ENCODE measurements around the gene ATP2A1. TPM values are rescaled to one million over a fixed set of nuclear protein-coding genes. Genes with fewer than 3 reads are reported as not detected.
A peak's percentile ranks its signal among the peaks of the same experiment; 100 is the strongest.

Gene ATP2A1
- total RNA-seq, 1 experiment from 2014 or later: 3.0 TPM

- POLR2A ChIA-PET (ENCODE audit: low non-redundant PET): no interaction called here
- no peaks in the 10 kb centered on the region for H3K4me1 ChIP-seq (ENCODE audit: insufficient read depth, low read length, poor library complexity, severe bottlenecking)
These were observed 45.5 kb downstream of the ATP2A1 start for GRCh38 chr16:28923652-28924398.

GRCh38 chr16:28924399-28924761 is 46.1 kb downstream of the ATP2A1 start:
- no peaks in the 10 kb centered on the region for H3K9me3 ChIP-seq (ENCODE audit: low read depth, low read length, poor library complexity, severe bottlenecking)
- no peaks in the 10 kb centered on the region for H3K36me3 ChIP-seq (ENCODE audit: insufficient read depth, low read length, poor library complexity, severe bottlenecking)
- intact Hi-C loops (cut with micrococcal nuclease; ENCODE audit: unreplicated experiment): loop anchor here (10.0 kb wide), 1 partner anchor 50 kb away; the partner anchor contains the start of gene ATP2A1
- no peaks in the 10 kb centered on the region for H3K27me3 ChIP-seq (replicated peaks; ENCODE audit: insufficient read depth, low read depth, low read length, poor library complexity)
- no peak overlapping the region for H3K27ac ChIP-seq (ENCODE audit: low read depth, low read length, poor library complexity, severe bottlenecking)
- POLR2A ChIA-PET (ENCODE audit: low non-redundant PET): no interaction called here
- CTCF ChIA-PET: no interaction called here
- DNase-seq (ENCODE audit: low spot score): no peak
- peak overlapping the region; percentile 96 for H3K4me3 ChIP-seq (ENCODE audit: low read depth, low read length, poor library complexity, severe bottlenecking)
- no TSS peak for BruUV-seq (replicated peaks)
- H3K4me1 ChIP-seq (ENCODE audit: insufficient read depth, low read length, poor library complexity, severe bottlenecking): no peaks in the 10 kb centered on the region
- no peak for TF ChIP-seq CTCF (conservative IDR thresholded peaks at IDR 0.05; ENCODE audit: low read depth, low read length)
- no peak for TF ChIP-seq EZH2 (IDR thresholded peaks at IDR 0.05; ENCODE audit: borderline replicate concordance, low read depth, low read length, poor library complexity, severe bottlenecking)

More at GRCh38 chr16:28923652-28924398, 45.5 kb downstream of the ATP2A1 start:
- intact Hi-C loops (cut with micrococcal nuclease; ENCODE audit: unreplicated experiment): loop anchor here (10.0 kb wide), 1 partner anchor 49 kb away; the partner anchor contains the start of gene ATP2A1
- CTCF ChIA-PET: no interaction called here
- TF ChIP-seq CTCF (conservative IDR thresholded peaks at IDR 0.05; ENCODE audit: low read depth, low read length) (no peak), EZH2 (IDR thresholded peaks at IDR 0.05; ENCODE audit: borderline replicate concordance, low read depth, low read length, poor library complexity, severe bottlenecking) (no peak)
- DNase-seq (ENCODE audit: low spot score): no peak
- Histone ChIP-seq H3K27me3 (replicated peaks; ENCODE audit: insufficient read depth, low read depth, low read length, poor library complexity) (no peaks in the 10 kb centered on the region), H3K4me3 (ENCODE audit: low read depth, low read length, poor library complexity, severe bottlenecking) (peak overlapping the region; percentile 96), H3K9me3 (ENCODE audit: low read depth, low read length, poor library complexity, severe bottlenecking) (no peaks in the 10 kb centered on the region), H3K36me3 (ENCODE audit: insufficient read depth, low read length, poor library complexity, severe bottlenecking) (no peaks in the 10 kb centered on the region), H3K27ac (ENCODE audit: low read depth, low read length, poor library complexity, severe bottlenecking) (no peak overlapping the region)
- no TSS peak for BruUV-seq (replicated peaks)

DNA sequence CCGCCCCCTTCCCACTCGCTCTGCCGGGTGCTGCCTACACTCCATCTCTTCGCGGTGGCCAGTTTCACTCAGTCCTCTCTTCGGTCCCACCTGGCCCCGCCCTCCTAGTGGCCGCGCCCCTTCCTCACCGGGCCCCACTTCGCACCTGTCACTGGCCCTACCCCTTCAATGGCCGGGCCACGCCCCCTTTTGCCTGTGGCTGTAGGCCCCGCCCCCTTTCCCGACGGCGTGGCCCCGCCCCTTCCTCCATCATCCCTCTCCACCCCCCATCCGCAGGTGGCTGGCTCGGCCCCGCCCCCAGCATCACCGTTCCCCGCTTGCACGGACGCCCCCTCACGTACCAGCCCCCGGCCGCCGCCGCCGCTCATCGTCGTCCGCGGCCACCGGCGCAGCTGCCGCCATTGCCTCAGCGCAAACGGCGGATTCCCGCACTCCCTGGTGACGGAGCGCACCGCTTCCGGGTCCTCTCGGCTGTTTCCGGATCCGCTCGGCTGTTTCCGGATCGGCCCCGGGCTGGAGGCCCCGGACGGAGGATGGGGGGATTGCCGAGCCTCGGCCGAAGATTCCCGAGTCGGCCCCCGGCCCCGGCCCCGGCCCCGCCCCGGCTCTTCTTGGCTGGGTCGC is 46.6 kb downstream of the ATP2A1 start, which contains the start of gene RABEP2:
RABEP2 (minus strand) TSS at position 477 of the 624 bp plus-strand sequence; CDS start at position 402, 75 bp downstream.
- intact Hi-C loops (cut with micrococcal nuclease; ENCODE audit: unreplicated experiment): loop anchor here (10.0 kb wide), 1 partner anchor 50 kb away; the partner anchor contains the start of gene ATP2A1
- Histone ChIP-seq H3K36me3 (ENCODE audit: insufficient read depth, low read length, poor library complexity, severe bottlenecking) (no peaks in the 10 kb centered on the region), H3K4me1 (ENCODE audit: insufficient read depth, low read length, poor library complexity, severe bottlenecking) (no peaks in the 10 kb centered on the region), H3K9me3 (ENCODE audit: low read depth, low read length, poor library complexity, severe bottlenecking) (no peaks in the 10 kb centered on the region), H3K4me3 (ENCODE audit: low read depth, low read length, poor library complexity, severe bottlenecking) (peak within 1 kb of the TSS; percentile 96), H3K27ac (ENCODE audit: low read depth, low read length, poor library complexity, severe bottlenecking) (peak within 1 kb of the TSS; percentile 97), H3K27me3 (replicated peaks; ENCODE audit: insufficient read depth, low read depth, low read length, poor library complexity) (no peaks in the 10 kb centered on the region)
- ChIA-PET POLR2A (ENCODE audit: low non-redundant PET) (no interaction called here), CTCF (no interaction called here)
- peak; percentile 95 for DNase-seq (ENCODE audit: low spot score)
- TF ChIP-seq EZH2 (IDR thresholded peaks at IDR 0.05; ENCODE audit: borderline replicate concordance, low read depth, low read length, poor library complexity, severe bottlenecking): no peak
- no peak for TF ChIP-seq CTCF (conservative IDR thresholded peaks at IDR 0.05; ENCODE audit: low read depth, low read length)
- BruUV-seq (replicated peaks): no TSS peak

Measured in A673 (cell line).